ENCODE measurements around the gene WDR46. TPM values are rescaled to one million over a fixed set of nuclear protein-coding genes. Genes with fewer than 3 reads are reported as not detected.
"Not testable (repeated sequence)": the region's sequence is repeated elsewhere in the genome, so short reads cannot be mapped to it uniquely, and the experiment has no call there.

The WDR46 gene
- total and polyA plus RNA-seq, 4 experiments from 2014 or later = 60.8 to 88.9 (median 66.0) TPM

GRCh38 chr6:33289784-33290315 lies 811 bp upstream of the WDR46 start:
- no peaks in the 10 kb centered on the region for H3K9me3 ChIP-seq (ENCODE audit: control insufficient read depth in 1 of 2, low read length in 2 of 2)
- peaks cover 52% of the 10 kb centered on the region for H3K36me3 ChIP-seq (ENCODE audit: insufficient read depth, low read length)
- Mint-ChIP-seq H3K27ac (peak overlapping the region; percentile 79 to 98 (median 95)), H3K4me1 (peaks cover 24 to 48% (median 36%) of the 10 kb centered on the region in 4 donors), H3K4me3 (peak overlapping the region; percentile 96 to 100 (median 98)), H3K9me3 (no peaks in the 10 kb centered on the region), H3K27me3 (no peaks in the 10 kb centered on the region), H3K36me3 (peaks cover 16 to 49% of the 10 kb centered on the region in 2 donors)
- CTCF ChIA-PET (ENCODE audit: partially characterized antibody) = interaction anchor here (1.1 to 3.0 kb wide), 9 partner anchors 9 to 92 kb away, joined by 3 to 17 read pairs (median 7); partner anchors contain the start of genes RGL2, RPS18 and VPS52
- intact Hi-C loops (cut with micrococcal nuclease) = loop anchor here (1.0 kb wide), 7 partner anchors 9 to 101 kb away; partner anchors contain the start of genes B3GALT4, KIFC1 and VPS52
- H3K4me1 ChIP-seq (ENCODE audit: insufficient read depth, low read length) = peaks cover 30% of the 10 kb centered on the region
- peak overlapping the region; percentile 71 for H3K27ac ChIP-seq (ENCODE audit: low read depth, low read length)
- H3K4me3 ChIP-seq (ENCODE audit: low read length in 2 of 2) = peak overlapping the region; percentile 73 to 84
- DNase-seq = no peak
- POLR2A ChIA-PET (ENCODE audit: partially characterized antibody) = interaction anchor here (0.6 to 8.8 kb wide), 20 partner anchors 10 to 318 kb away, joined by 3 to 220 read pairs (median 10); partner anchors contain the start of genes B3GALT4, CUTA, PHF1 and RGL2
- H3K27me3 ChIP-seq (ENCODE audit: insufficient read depth, low read length) = no peaks in the 10 kb centered on the region

GRCh38 chr6:33288141-33288920 lies 708 bp downstream of the WDR46 start:
- Mint-ChIP-seq H3K27ac (peak overlapping the region; percentile 79 to 98 (median 95)), H3K4me3 (peak overlapping the region; percentile 96 to 100 (median 98)), H3K36me3 (peaks cover 20 to 47% of the 10 kb centered on the region in 2 donors), H3K27me3 (no peaks in the 10 kb centered on the region), H3K4me1 (peaks cover 24 to 48% (median 36%) of the 10 kb centered on the region in 4 donors), H3K9me3 (no peaks in the 10 kb centered on the region)
- H3K9me3 ChIP-seq (ENCODE audit: control insufficient read depth in 1 of 2, low read length in 2 of 2) = no peaks in the 10 kb centered on the region
- peaks cover 37% of the 10 kb centered on the region for H3K36me3 ChIP-seq (ENCODE audit: insufficient read depth, low read length)
- ChIA-PET POLR2A (ENCODE audit: partially characterized antibody) (interaction anchor here (0.9 to 8.8 kb wide), 18 partner anchors 11 to 443 kb away, joined by 3 to 220 read pairs (median 10); partner anchors contain the start of genes B3GALT4, CUTA, PHF1 and RGL2), CTCF (ENCODE audit: partially characterized antibody) (interaction anchor here (0.9 to 3.0 kb wide), 10 partner anchors 7 to 130 kb away, joined by 3 to 17 read pairs (median 8); partner anchors contain the start of genes B3GALT4, CUTA, RGL2 and RPS18)
- intact Hi-C loops (cut with micrococcal nuclease) = no loop called here
- peak overlapping the region; percentile 71 for H3K27ac ChIP-seq (ENCODE audit: low read depth, low read length)
- peaks cover 30% of the 10 kb centered on the region for H3K4me1 ChIP-seq (ENCODE audit: insufficient read depth, low read length)
- H3K4me3 ChIP-seq (ENCODE audit: low read length in 2 of 2) = peak overlapping the region; percentile 73 to 84
- H3K27me3 ChIP-seq (ENCODE audit: insufficient read depth, low read length) = no peaks in the 10 kb centered on the region
- no peak for DNase-seq

- Mint-ChIP-seq H3K4me1 (peaks cover 24 to 48% (median 36%) of the 10 kb centered on the region in 4 donors), H3K9me3 (no peaks in the 10 kb centered on the region), H3K27ac (peak overlapping the region in 4 of 7 donors; percentile 30 to 63 (median 59)), H3K27me3 (no peaks in the 10 kb centered on the region), H3K36me3 (peaks cover 20 to 48% of the 10 kb centered on the region in 2 donors), H3K4me3 (peak overlapping the region; percentile 69 to 100 (median 98))
- Histone ChIP-seq H3K27ac (ENCODE audit: low read depth, low read length) (peak overlapping the region; percentile 71), H3K4me1 (ENCODE audit: insufficient read depth, low read length) (peaks cover 30% of the 10 kb centered on the region), H3K36me3 (ENCODE audit: insufficient read depth, low read length) (peaks cover 31% of the 10 kb centered on the region), H3K27me3 (ENCODE audit: insufficient read depth, low read length) (no peaks in the 10 kb centered on the region), H3K4me3 (ENCODE audit: low read length in 2 of 2) (no peak overlapping the region), H3K9me3 (ENCODE audit: control insufficient read depth in 1 of 2, low read length in 2 of 2) (no peaks in the 10 kb centered on the region)
- intact Hi-C loops (cut with micrococcal nuclease) = no loop called here
- DNase-seq = no peak
- CTCF ChIA-PET (ENCODE audit: partially characterized antibody) = interaction anchor here (1.3 kb wide), 1 partner anchor 10 kb away, joined by 5 read pairs; the partner anchor contains the start of gene B3GALT4
- POLR2A ChIA-PET (ENCODE audit: partially characterized antibody) = interaction anchor here (2.7 to 8.8 kb wide), 7 partner anchors 10 to 57 kb away, joined by 22 to 220 read pairs (median 66); partner anchors contain the start of genes B3GALT4, RGL2, RPS18 and TAPBP
Measured at GRCh38 chr6:33286946-33287914, 1.8 kb downstream of the WDR46 start.

GRCh38 chr6:33285214-33285613 lies 3.8 kb downstream of the WDR46 start:
- H3K27me3 Mint-ChIP-seq; DNase-seq; H3K27ac ChIP-seq (ENCODE audit: low read depth, low read length); H3K4me3 ChIP-seq (ENCODE audit: low read length in 2 of 2); H3K9me3 Mint-ChIP-seq; H3K9me3 ChIP-seq (ENCODE audit: control insufficient read depth in 1 of 2, low read length in 2 of 2); intact Hi-C loops (cut with micrococcal nuclease); H3K27me3 ChIP-seq (ENCODE audit: insufficient read depth, low read length); H3K27ac Mint-ChIP-seq: not testable (repeated sequence)
- H3K4me1 ChIP-seq (ENCODE audit: insufficient read depth, low read length) = peaks cover 21% of the 10 kb centered on the region
- POLR2A ChIA-PET (ENCODE audit: partially characterized antibody) = interaction anchor here (1.1 to 1.4 kb wide), 3 partner anchors 8 to 32 kb away, joined by 3 to 5 read pairs (median 3); partner anchors contain the start of genes B3GALT4, RPS18, VPS52 and ZBTB22
- Mint-ChIP-seq H3K36me3 (peaks cover 20 to 52% of the 10 kb centered on the region in 2 donors), H3K4me1 (peaks cover 18 to 50% (median 30%) of the 10 kb centered on the region in 4 donors), H3K4me3 (peak overlapping the region in 1 of 8 donors; percentile 26)
- H3K36me3 ChIP-seq (ENCODE audit: insufficient read depth, low read length) = peaks cover 21% of the 10 kb centered on the region
- CTCF ChIA-PET (ENCODE audit: partially characterized antibody) = interaction anchor here (1.0 kb wide), 1 partner anchor 16 kb away, joined by 3 read pairs; no protein-coding TSS in a partner anchor

- Mint-ChIP-seq H3K27ac (peak overlapping the region in 4 of 7 donors; percentile 6 to 65 (median 49)), H3K27me3 (no peaks in the 10 kb centered on the region), H3K9me3 (no peaks in the 10 kb centered on the region), H3K4me1 (peaks cover 12 to 53% (median 28%) of the 10 kb centered on the region in 4 donors), H3K36me3 (peaks cover 16 to 58% of the 10 kb centered on the region in 2 donors), H3K4me3 (no peak overlapping the region)
- peaks cover 36% of the 10 kb centered on the region for H3K4me1 ChIP-seq (ENCODE audit: insufficient read depth, low read length)
- peaks cover 30% of the 10 kb centered on the region for H3K36me3 ChIP-seq (ENCODE audit: insufficient read depth, low read length)
- CTCF ChIA-PET (ENCODE audit: partially characterized antibody) = interaction anchor here (0.7 to 1.0 kb wide), 3 partner anchors 9 to 65 kb away, joined by 3 read pairs; partner anchors contain the start of genes PFDN6 and WDR46
- no peak for DNase-seq
- H3K9me3 ChIP-seq (ENCODE audit: control insufficient read depth in 1 of 2, low read length in 2 of 2) = no peaks in the 10 kb centered on the region
- POLR2A ChIA-PET (ENCODE audit: partially characterized antibody) = interaction anchor here (0.9 to 8.8 kb wide), 5 partner anchors 9 to 64 kb away, joined by 4 to 220 read pairs (median 13); partner anchors contain the start of genes PFDN6, RGL2, RPS18 and VPS52
- H3K4me3 ChIP-seq (ENCODE audit: low read length in 2 of 2) = no peak overlapping the region
- no peaks in the 10 kb centered on the region for H3K27me3 ChIP-seq (ENCODE audit: insufficient read depth, low read length)
- intact Hi-C loops (cut with micrococcal nuclease) = no loop called here
- H3K27ac ChIP-seq (ENCODE audit: low read depth, low read length) = no peak overlapping the region
Measured at GRCh38 chr6:33280539-33280938, 8.5 kb downstream of the WDR46 start.

- POLR2A ChIA-PET (ENCODE audit: partially characterized antibody) = interaction anchor here (0.9 to 8.8 kb wide), 5 partner anchors 8 to 65 kb away, joined by 3 to 220 read pairs (median 13); partner anchors contain the start of genes PFDN6, RGL2, RPS18 and VPS52
Measured at GRCh38 chr6:33279971-33280511, 9.0 kb downstream of the WDR46 start.

More at GRCh38 chr6:33279971-33280511, 9.0 kb downstream of the WDR46 start:
- CTCF ChIA-PET (ENCODE audit: partially characterized antibody) = no interaction called here
- peak overlapping the region in 2 of 8 donors; percentile 31 to 50 for H3K4me3 Mint-ChIP-seq
- intact Hi-C loops (cut with micrococcal nuclease) = loop anchor here (10.0 kb wide), 2 partner anchors 295 to 1305 kb away; partner anchors contain the start of gene DXO
- Histone ChIP-seq H3K36me3 (ENCODE audit: insufficient read depth, low read length) (peaks cover 35% of the 10 kb centered on the region), H3K27me3 (ENCODE audit: insufficient read depth, low read length) (no peaks in the 10 kb centered on the region), H3K4me3 (ENCODE audit: low read length in 2 of 2) (no peak overlapping the region), H3K9me3 (ENCODE audit: control insufficient read depth in 1 of 2, low read length in 2 of 2) (no peaks in the 10 kb centered on the region), H3K27ac (ENCODE audit: low read depth, low read length) (no peak overlapping the region), H3K4me1 (ENCODE audit: insufficient read depth, low read length) (peaks cover 41% of the 10 kb centered on the region)
- DNase-seq = no peak
- H3K4me1 Mint-ChIP-seq = peaks cover 12 to 58% (median 33%) of the 10 kb centered on the region in 4 donors
- peaks cover 16 to 63% of the 10 kb centered on the region in 2 donors for H3K36me3 Mint-ChIP-seq
- H3K27ac Mint-ChIP-seq = peak overlapping the region in 4 of 7 donors; percentile 29 to 78 (median 52)
- no peaks in the 10 kb centered on the region for H3K9me3 Mint-ChIP-seq
- H3K27me3 Mint-ChIP-seq = no peaks in the 10 kb centered on the region

All from CD4-positive, alpha-beta memory T cell (primary cell).